HepG2 (cell line): Measurements from ENCODE around the gene INO80B. TPM values are rescaled to one million over a fixed set of nuclear protein-coding genes. Genes with fewer than 3 reads are reported as not detected.

Source experiments
- ATF1 ChIP-seq: IDR thresholded peaks from 2 replicates; pipeline ENCODE4 v1.6.1; 2016; ENCODE audit warnings: mild to moderate bottlenecking, control low read depth
- GABPB1 ChIP-seq: IDR thresholded peaks from 2 replicates; pipeline ENCODE4 v1.6.1; 2016; ENCODE audit warnings: mild to moderate bottlenecking, missing genetic modification reagents, moderate library complexity, missing compliant biosample characterization
- KDM5B ChIP-seq: sonication (generic); formaldehyde crosslinking; IDR thresholded peaks from 2 replicates; pipeline ENCODE4 v1.4.0; 2020; ENCODE audit warnings: missing genetic modification reagents, mild to moderate bottlenecking, borderline replicate concordance
- PCBP2 ChIP-seq: fragments of 200-400 bp; formaldehyde crosslinking; optimal IDR thresholded peaks from 2 replicates; pipeline ENCODE3; 2018; ENCODE audit warnings: low read length, low read depth; ENCODE audit not compliant: poor library complexity, severe bottlenecking
- PITX1 ChIP-seq: sonication (generic); formaldehyde crosslinking; IDR thresholded peaks from 2 replicates; pipeline ENCODE4 v1.5.1; 2020; ENCODE audit warnings: mild to moderate bottlenecking, missing genetic modification reagents
- POLR2A ChIP-seq, 2 experiments: IDR thresholded peaks; 2 replicates each; pipeline ENCODE4 v1.6.1; 2011; ENCODE audit warnings: low read depth in 2 of 2, low read length in 2 of 2, mild to moderate bottlenecking in 1 of 2, moderate library complexity in 1 of 2; ENCODE audit not compliant: insufficient read depth in 1 of 2
- SAP130 ChIP-seq: IDR thresholded peaks from 2 replicates; pipeline ENCODE4 v1.6.1; 2016; ENCODE audit warnings: low read depth
- TRIM22 ChIP-seq: fragments of 450-650 bp; IDR thresholded peaks from 2 replicates; pipeline ENCODE4 v1.6.1; 2017
- ZBTB34 ChIP-seq: sonication (generic); formaldehyde crosslinking; IDR thresholded peaks from 2 replicates; pipeline ENCODE4 v1.8.0; 2022; ENCODE audit warnings: mild to moderate bottlenecking, missing genetic modification reagents
- ZNF335 ChIP-seq: sonication (generic); formaldehyde crosslinking; IDR thresholded peaks from 2 replicates; pipeline ENCODE4 v1.4.0; 2020; ENCODE audit warnings: missing genetic modification reagents
- ZNF33A ChIP-seq: sonication (generic); formaldehyde crosslinking; IDR thresholded peaks from 2 replicates; pipeline ENCODE4 v1.5.1; 2020; ENCODE audit warnings: missing genetic modification reagents, mild to moderate bottlenecking, moderate library complexity, borderline replicate concordance
- ZNF546 ChIP-seq: sonication (generic); formaldehyde crosslinking; conservative IDR thresholded peaks from 2 replicates; pipeline ENCODE4 v1.8.1; 2023; ENCODE audit warnings: mild to moderate bottlenecking, missing genetic modification reagents
- ZNF629 ChIP-seq: sonication (generic); formaldehyde crosslinking; conservative IDR thresholded peaks from 2 replicates; pipeline ENCODE4 v1.5.0; 2020; ENCODE audit warnings: missing genetic modification reagents
- ZNF646 ChIP-seq: sonication (generic); formaldehyde crosslinking; IDR thresholded peaks from 2 replicates; pipeline ENCODE4 v1.9.0; 2021; ENCODE audit warnings: mild to moderate bottlenecking, missing genetic modification reagents
- ZNF720 ChIP-seq: sonication (generic); formaldehyde crosslinking; IDR thresholded peaks from 2 replicates; pipeline ENCODE4 v1.4.0; 2020; ENCODE audit warnings: missing genetic modification reagents
- ZNF740 ChIP-seq: sonication (generic); formaldehyde crosslinking; IDR thresholded peaks from 2 replicates; pipeline ENCODE4 v1.4.0; 2020; ENCODE audit warnings: missing genetic modification reagents
- ZNF761 ChIP-seq: sonication (generic); formaldehyde crosslinking; conservative IDR thresholded peaks from 2 replicates; pipeline ENCODE4 v1.4.0; 2020; ENCODE audit warnings: mild to moderate bottlenecking, missing genetic modification reagents
- ZNF766 ChIP-seq: sonication (generic); formaldehyde crosslinking; IDR thresholded peaks from 2 replicates; pipeline ENCODE4 v1.5.0; 2020; ENCODE audit warnings: missing genetic modification reagents, borderline replicate concordance
- ZNF773 ChIP-seq: sonication (generic); formaldehyde crosslinking; IDR thresholded peaks from 2 replicates; pipeline ENCODE4 v1.4.0; 2020; ENCODE audit warnings: missing genetic modification reagents, borderline replicate concordance
- ZNF850 ChIP-seq: sonication (generic); formaldehyde crosslinking; conservative IDR thresholded peaks from 2 replicates; pipeline ENCODE4 v1.9.0; 2021; ENCODE audit warnings: mild to moderate bottlenecking, missing genetic modification reagents
- ZSCAN20 ChIP-seq: sonication (generic); formaldehyde crosslinking; IDR thresholded peaks from 2 replicates; pipeline ENCODE4 v1.4.0; 2020; ENCODE audit warnings: missing genetic modification reagents, mild to moderate bottlenecking, borderline replicate concordance
- ZZZ3 ChIP-seq: sonication (generic); formaldehyde crosslinking; IDR thresholded peaks from 2 replicates; pipeline ENCODE4 v1.4.0; 2020; ENCODE audit warnings: missing genetic modification reagents, mild to moderate bottlenecking, borderline replicate concordance
- polyA plus RNA-seq, 8 experiments: library from polyadenylated mRNA; depleted of rRNA in 3 of 8; stranded (reverse) in 7 of 8; unstranded in 1 of 8; fragments of >200 nt; fragmentation: Illumina TruSeq in 4 of 8; extraction: Trizol in 4 of 8; gene quantifications; 2 replicates each; pipeline versions ENCODE4 v1.2.1 to v1.2.3, GENCODE V29; 2011 to 2016; ENCODE audit warnings: low read depth in 4 of 8, missing spikeins in 1 of 8, mixed read lengths in 1 of 8; ENCODE audit not compliant: insufficient read depth in 1 of 8
- total RNA-seq, 5 experiments: library from RNA; depleted of rRNA; stranded (reverse); fragments of >200 nt; fragmentation: Illumina TruSeq; extraction: Trizol; gene quantifications; 2 replicates each; pipeline ENCODE4 v1.2.3, GENCODE V29; 2016; ENCODE audit warnings: low read depth in 1 of 5

Gene INO80B
- total and polyA plus RNA-seq, 2 of the 13 experiments (the other 11 are each of a cell fraction or from before 2014, with no cell fraction given) = 6.2 to 14.5 TPM

GRCh38 chr2:74413001-74413698, 41.7 kb upstream of the INO80B start (continued):
- no peak for TF ChIP-seq ZBTB34 (CRISPR knock-in tag)
- TF ChIP-seq TRIM22 = no peak
- no peak for TF ChIP-seq ZNF33A (CRISPR knock-in tag)
- TF ChIP-seq KDM5B (CRISPR knock-in tag) = no peak; the same call in 1 of the 2 replicates
- TF ChIP-seq ZNF773 (CRISPR knock-in tag) = no peak
- no peak for TF ChIP-seq ATF1 (CRISPR knock-in tag)
- no peak for TF ChIP-seq ZNF766 (CRISPR knock-in tag)
- no peak for TF ChIP-seq ZNF720 (CRISPR knock-in tag)
- TF ChIP-seq POLR2A (IDR thresholded peaks at IDR 0.05; ENCODE audit: insufficient read depth in 1 of 2, low read depth in 2 of 2, low read length in 2 of 2) = no peak
- TF ChIP-seq ZNF740 (CRISPR knock-in tag) = no peak
- peak; percentile 58; the same call in 1 of the 2 replicates for TF ChIP-seq SAP130
- peak; percentile 89 for TF ChIP-seq ZNF335 (CRISPR knock-in tag)
- 0 out of 2 replicates have a peak, but pooled peaks have one; percentile 42 for TF ChIP-seq PITX1 (CRISPR knock-in tag)
- TF ChIP-seq GABPB1 (CRISPR knock-in tag) = 0 out of 2 replicates have a peak, but pooled peaks have one; percentile 24
- TF ChIP-seq ZNF850 (CRISPR knock-in tag) = no peak
- TF ChIP-seq ZZZ3 (CRISPR knock-in tag) = no peak
- TF ChIP-seq ZSCAN20 (CRISPR knock-in tag) = no peak
- TF ChIP-seq PCBP2 = no peak
- peak; percentile 26; the same call in 1 of the 2 replicates for TF ChIP-seq ZNF761 (CRISPR knock-in tag)
- TF ChIP-seq ZNF629 (CRISPR knock-in tag) = no peak
- TF ChIP-seq ZNF646 (CRISPR knock-in tag) = no peak
- no peak for TF ChIP-seq ZNF546
